ENCODE data around the gene SCD5.

DNA sequence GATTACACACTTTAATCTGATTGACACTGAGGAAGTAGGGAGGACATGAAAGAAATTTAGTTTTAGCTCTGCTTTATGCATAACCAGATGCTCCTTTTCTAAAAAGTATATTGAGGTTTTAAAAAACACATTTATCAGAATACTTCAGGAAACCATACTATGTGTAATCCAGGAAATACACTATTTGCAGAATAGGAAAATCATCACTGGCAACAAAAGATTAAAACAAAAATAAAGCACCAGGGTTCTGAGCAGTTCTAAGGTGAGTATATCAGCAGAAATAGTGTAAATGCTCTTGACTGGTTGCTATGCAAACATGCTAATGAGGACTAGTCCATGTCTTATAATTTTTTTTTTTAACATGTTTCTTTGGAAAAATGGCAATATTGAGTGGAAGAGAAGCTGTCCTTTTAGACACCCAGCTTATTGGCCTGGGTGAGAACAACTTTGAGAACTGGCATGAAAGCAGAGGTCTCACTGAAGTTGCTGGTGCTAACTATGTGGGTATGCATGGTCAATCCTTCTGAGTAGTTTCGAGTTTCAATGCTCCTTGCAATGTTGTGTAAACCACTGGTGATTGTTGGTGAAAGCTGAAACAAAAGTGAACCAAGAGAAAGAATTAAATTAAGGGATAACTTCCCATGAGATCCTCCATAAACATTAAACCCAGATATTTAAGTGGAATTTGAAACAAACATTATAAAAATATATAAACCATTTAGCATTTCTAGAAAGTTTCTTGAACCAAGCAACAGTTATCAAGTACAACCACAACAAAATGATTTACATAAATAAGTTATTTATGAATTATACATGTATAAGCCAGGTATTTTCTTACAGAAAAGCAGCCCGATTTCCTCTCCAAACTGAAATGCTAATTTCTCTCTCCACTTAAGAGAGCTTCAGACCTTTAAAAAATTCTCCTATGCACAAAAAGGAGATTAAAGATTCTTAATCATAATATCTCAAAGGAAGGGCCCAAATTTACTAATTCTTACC lies 20.4 kb upstream of the SCD5 start:
- TF ChIP-seq POLR2A (IDR thresholded peaks at IDR 0.05) = no peak
- TF ChIP-seq, protein P1, sequence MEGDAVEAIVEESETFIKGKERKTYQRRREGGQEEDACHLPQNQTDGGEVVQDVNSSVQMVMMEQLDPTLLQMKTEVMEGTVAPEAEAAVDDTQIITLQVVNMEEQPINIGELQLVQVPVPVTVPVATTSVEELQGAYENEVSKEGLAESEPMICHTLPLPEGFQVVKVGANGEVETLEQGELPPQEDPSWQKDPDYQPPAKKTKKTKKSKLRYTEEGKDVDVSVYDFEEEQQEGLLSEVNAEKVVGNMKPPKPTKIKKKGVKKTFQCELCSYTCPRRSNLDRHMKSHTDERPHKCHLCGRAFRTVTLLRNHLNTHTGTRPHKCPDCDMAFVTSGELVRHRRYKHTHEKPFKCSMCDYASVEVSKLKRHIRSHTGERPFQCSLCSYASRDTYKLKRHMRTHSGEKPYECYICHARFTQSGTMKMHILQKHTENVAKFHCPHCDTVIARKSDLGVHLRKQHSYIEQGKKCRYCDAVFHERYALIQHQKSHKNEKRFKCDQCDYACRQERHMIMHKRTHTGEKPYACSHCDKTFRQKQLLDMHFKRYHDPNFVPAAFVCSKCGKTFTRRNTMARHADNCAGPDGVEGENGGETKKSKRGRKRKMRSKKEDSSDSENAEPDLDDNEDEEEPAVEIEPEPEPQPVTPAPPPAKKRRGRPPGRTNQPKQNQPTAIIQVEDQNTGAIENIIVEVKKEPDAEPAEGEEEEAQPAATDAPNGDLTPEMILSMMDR (IDR thresholded peaks at IDR 0.05) = no peak

Data from right lobe of liver (tissue), 4 donors.